Raji (cell line): Measurements from ENCODE around the gene HAT1.

Experiments
- POLR2A ChIP-seq: IDR thresholded peaks from 2 replicates; pipeline ENCODE4 v1.6.1; 2011; ENCODE audit warnings: low read depth, low read length, control low read depth; ENCODE audit not compliant: insufficient read depth

HAT1 gene

GRCh38 chr2:171957061-171957460 lies 34.8 kb downstream of the HAT1 start:
- no peak for TF ChIP-seq POLR2A

GRCh38 chr2:171958475-171958874 lies 36.2 kb downstream of the HAT1 start:
- TF ChIP-seq POLR2A, result no peak

- TF ChIP-seq POLR2A, result no peak
These were observed 37.7 kb downstream of the HAT1 start for GRCh38 chr2:171959998-171960397.

GRCh38 chr2:171960570-171960969 lies 38.3 kb downstream of the HAT1 start:
- TF ChIP-seq POLR2A, result no peak

GRCh38 chr2:171963198-171963597 lies 40.9 kb downstream of the HAT1 start:
- TF ChIP-seq POLR2A, result no peak

GRCh38 chr2:171964308-171964707 lies 42.0 kb downstream of the HAT1 start:
- no peak for TF ChIP-seq POLR2A

- TF ChIP-seq POLR2A, result no peak
These were observed 43.0 kb downstream of the HAT1 start for GRCh38 chr2:171965238-171965637.

- TF ChIP-seq POLR2A, result no peak
These were observed 43.4 kb downstream of the HAT1 start for GRCh38 chr2:171965661-171966060.

- TF ChIP-seq POLR2A, result no peak
These were observed 44.0 kb downstream of the HAT1 start for GRCh38 chr2:171966235-171966634.

GRCh38 chr2:171966688-171967087 lies 44.4 kb downstream of the HAT1 start:
- no peak for TF ChIP-seq POLR2A

- no peak for TF ChIP-seq POLR2A
These were observed 46.2 kb downstream of the HAT1 start for GRCh38 chr2:171968509-171968908.

- TF ChIP-seq POLR2A, result no peak
These were observed 50.2 kb downstream of the HAT1 start for GRCh38 chr2:171972329-171972982.

- no peak for TF ChIP-seq POLR2A
These were observed 56.8 kb downstream of the HAT1 start for GRCh38 chr2:171979103-171979502.

GRCh38 chr2:171985076-171985475 lies 62.8 kb downstream of the HAT1 start:
- no peak for TF ChIP-seq POLR2A

GRCh38 chr2:171986778-171987177 lies 64.5 kb downstream of the HAT1 start:
- no peak for TF ChIP-seq POLR2A

- no peak for TF ChIP-seq POLR2A
These were observed 68.8 kb downstream of the HAT1 start for GRCh38 chr2:171991027-171991426.

- no peak for TF ChIP-seq POLR2A
These were observed 73.3 kb downstream of the HAT1 start for GRCh38 chr2:171995586-171995985.
